ENCODE measurements around the gene IER5L. TPM values are rescaled to one million over a fixed set of nuclear protein-coding genes. Genes with fewer than 3 reads are reported as not detected.

Gene IER5L
- total and polyA plus RNA-seq, 2 donors from 2014 or later, result 18.0 to 46.9 TPM

DNA sequence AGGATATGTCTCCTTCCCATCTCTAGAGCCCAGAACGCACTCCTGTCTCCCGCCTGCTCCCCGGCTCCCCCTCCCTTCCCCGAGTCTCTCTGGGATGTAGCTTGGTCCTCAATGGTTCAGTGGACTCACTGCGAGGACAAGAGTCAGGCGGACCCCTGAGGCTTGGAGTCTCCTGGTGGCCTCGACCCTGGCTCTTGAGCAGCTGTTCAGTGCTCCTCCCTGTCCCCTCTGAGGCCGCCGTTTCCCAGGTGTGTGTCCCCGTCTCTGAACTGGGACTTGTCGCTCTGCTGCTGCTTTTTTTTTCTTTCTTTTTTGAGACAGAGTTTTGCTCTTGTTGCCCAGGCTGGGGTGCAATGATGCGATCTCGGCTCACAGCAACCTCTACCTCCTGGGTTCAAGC, 44.8 kb upstream of the IER5L start:
- TF ChIP-seq, protein P1, sequence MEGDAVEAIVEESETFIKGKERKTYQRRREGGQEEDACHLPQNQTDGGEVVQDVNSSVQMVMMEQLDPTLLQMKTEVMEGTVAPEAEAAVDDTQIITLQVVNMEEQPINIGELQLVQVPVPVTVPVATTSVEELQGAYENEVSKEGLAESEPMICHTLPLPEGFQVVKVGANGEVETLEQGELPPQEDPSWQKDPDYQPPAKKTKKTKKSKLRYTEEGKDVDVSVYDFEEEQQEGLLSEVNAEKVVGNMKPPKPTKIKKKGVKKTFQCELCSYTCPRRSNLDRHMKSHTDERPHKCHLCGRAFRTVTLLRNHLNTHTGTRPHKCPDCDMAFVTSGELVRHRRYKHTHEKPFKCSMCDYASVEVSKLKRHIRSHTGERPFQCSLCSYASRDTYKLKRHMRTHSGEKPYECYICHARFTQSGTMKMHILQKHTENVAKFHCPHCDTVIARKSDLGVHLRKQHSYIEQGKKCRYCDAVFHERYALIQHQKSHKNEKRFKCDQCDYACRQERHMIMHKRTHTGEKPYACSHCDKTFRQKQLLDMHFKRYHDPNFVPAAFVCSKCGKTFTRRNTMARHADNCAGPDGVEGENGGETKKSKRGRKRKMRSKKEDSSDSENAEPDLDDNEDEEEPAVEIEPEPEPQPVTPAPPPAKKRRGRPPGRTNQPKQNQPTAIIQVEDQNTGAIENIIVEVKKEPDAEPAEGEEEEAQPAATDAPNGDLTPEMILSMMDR (IDR thresholded peaks at IDR 0.05; ENCODE audit: borderline replicate concordance, extremely low read depth, insufficient read depth), result no peak
- FAIRE-seq (no peak), DNase-seq (no peak)
- intact Hi-C loops (cut with DNase I), result no loop called here
- H3K36me3 ChIP-seq (ENCODE audit: control insufficient read depth in 2 of 3, insufficient read depth in 3 of 3, low read length in 3 of 3), result no peaks in the 10 kb centered on the region
- H3K4me3 ChIP-seq (ENCODE audit: low read length in 3 of 3), result no peak overlapping the region
- peaks cover 0 to 6% (median 0%) of the 10 kb centered on the region in 3 donors for H3K4me1 ChIP-seq (ENCODE audit: control insufficient read depth in 2 of 3, insufficient read depth in 2 of 3, low read depth in 1 of 3, low read length in 3 of 3)
- no peaks in the 10 kb centered on the region for H3K27me3 ChIP-seq (ENCODE audit: control insufficient read depth, insufficient read depth, low read length)
- H3K27ac ChIP-seq (ENCODE audit: low read depth in 2 of 2, low read length in 2 of 2), result no peak overlapping the region
- no peaks in the 10 kb centered on the region for H3K9me3 ChIP-seq (ENCODE audit: control insufficient read depth in 2 of 3, insufficient read depth in 1 of 3, low read length in 3 of 3)
- no peak overlapping the region for H3K9ac ChIP-seq (ENCODE audit: low read length in 3 of 3)

DNA sequence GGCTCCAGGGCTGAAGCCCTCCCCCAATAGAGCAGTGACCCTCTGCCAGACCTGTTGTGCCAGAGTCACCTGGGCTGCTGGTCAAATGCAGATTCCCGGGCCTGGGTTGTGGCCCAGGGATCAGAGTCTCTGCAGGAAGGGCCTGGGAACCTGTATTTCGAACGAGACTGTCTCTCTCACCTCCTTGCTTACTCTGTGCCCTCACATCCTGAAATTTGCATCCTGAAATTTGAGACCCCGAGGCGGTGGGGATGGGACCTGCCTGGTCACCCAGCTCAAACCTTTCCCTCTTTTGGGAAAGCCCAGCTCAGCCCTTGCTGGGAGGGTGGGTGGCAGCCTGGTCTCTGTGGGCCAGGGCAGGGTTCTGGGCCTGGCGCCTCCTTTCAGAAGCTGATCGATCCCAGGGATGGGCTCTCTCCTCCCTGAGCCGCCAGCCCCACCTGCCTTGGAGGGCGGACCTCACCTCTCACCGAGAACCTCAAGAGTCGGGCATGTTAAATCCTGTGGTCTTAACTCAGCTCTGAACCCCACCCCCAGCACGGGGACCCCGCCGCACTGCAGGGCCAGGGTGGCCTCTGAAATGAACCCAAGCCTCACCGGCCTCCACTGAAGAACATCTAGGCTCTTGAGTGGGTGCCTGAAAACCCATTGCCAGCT, 44.0 kb upstream of the IER5L start:
- intact Hi-C loops (cut with DNase I), result no loop called here
- H3K9me3 ChIP-seq (ENCODE audit: control insufficient read depth in 2 of 3, insufficient read depth in 1 of 3, low read length in 3 of 3), result no peaks in the 10 kb centered on the region
- H3K36me3 ChIP-seq (ENCODE audit: control insufficient read depth in 2 of 3, insufficient read depth in 3 of 3, low read length in 3 of 3), result no peaks in the 10 kb centered on the region
- DNase-seq, result peak in 1 of 5 donors; percentile 48
- peaks cover 0 to 6% (median 0%) of the 10 kb centered on the region in 3 donors for H3K4me1 ChIP-seq (ENCODE audit: control insufficient read depth in 2 of 3, insufficient read depth in 2 of 3, low read depth in 1 of 3, low read length in 3 of 3)
- FAIRE-seq, result no peak
- no peaks in the 10 kb centered on the region for H3K27me3 ChIP-seq (ENCODE audit: control insufficient read depth, insufficient read depth, low read length)
- no peak overlapping the region for H3K4me3 ChIP-seq (ENCODE audit: low read length in 3 of 3)
- H3K27ac ChIP-seq (ENCODE audit: low read depth in 2 of 2, low read length in 2 of 2), result no peak overlapping the region
- TF ChIP-seq, protein P1 (IDR thresholded peaks at IDR 0.05; ENCODE audit: borderline replicate concordance, extremely low read depth, insufficient read depth), result no peak
- H3K9ac ChIP-seq (ENCODE audit: low read length in 3 of 3), result no peak overlapping the region

DNA sequence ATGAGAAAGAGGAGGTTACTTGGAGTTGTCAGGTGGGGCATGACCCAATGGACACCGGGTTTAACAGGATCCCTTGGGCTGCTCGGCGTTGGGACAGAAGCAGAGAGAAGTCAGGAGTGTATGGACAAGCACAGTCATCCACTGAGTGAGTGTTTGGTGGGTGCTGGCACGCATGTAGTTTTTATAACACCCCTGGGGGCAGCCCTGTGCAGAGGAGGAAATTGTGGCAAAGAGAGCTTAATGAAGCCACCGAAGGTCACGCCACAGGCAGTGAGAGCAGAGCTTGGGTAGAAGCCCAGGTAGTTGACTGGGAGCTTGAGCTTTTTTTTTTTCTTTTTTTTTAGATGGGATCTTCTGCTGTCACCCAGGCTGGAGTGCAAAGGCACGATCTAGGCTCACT, 43.2 kb upstream of the IER5L start:
- peaks cover 0 to 6% (median 0%) of the 10 kb centered on the region in 3 donors for H3K4me1 ChIP-seq (ENCODE audit: control insufficient read depth in 2 of 3, insufficient read depth in 2 of 3, low read depth in 1 of 3, low read length in 3 of 3)
- intact Hi-C loops (cut with DNase I), result no loop called here

More for the DNA sequence above, 43.2 kb upstream of the IER5L start:
- Histone ChIP-seq H3K27ac (ENCODE audit: low read depth in 2 of 2, low read length in 2 of 2) (no peak overlapping the region), H3K27me3 (ENCODE audit: control insufficient read depth, insufficient read depth, low read length) (no peaks in the 10 kb centered on the region), H3K9me3 (ENCODE audit: control insufficient read depth in 2 of 3, insufficient read depth in 1 of 3, low read length in 3 of 3) (no peaks in the 10 kb centered on the region), H3K9ac (ENCODE audit: low read length in 3 of 3) (no peak overlapping the region), H3K4me3 (ENCODE audit: low read length in 3 of 3) (no peak overlapping the region), H3K36me3 (ENCODE audit: control insufficient read depth in 2 of 3, insufficient read depth in 3 of 3, low read length in 3 of 3) (no peaks in the 10 kb centered on the region)
- DNase-seq (no peak), FAIRE-seq (no peak)
- TF ChIP-seq, protein P1 (IDR thresholded peaks at IDR 0.05; ENCODE audit: borderline replicate concordance, extremely low read depth, insufficient read depth), result no peak

All from kidney (tissue), 14 donors.